ENCODE measurements around the gene ETV5.

The ETV5 gene

DNA sequence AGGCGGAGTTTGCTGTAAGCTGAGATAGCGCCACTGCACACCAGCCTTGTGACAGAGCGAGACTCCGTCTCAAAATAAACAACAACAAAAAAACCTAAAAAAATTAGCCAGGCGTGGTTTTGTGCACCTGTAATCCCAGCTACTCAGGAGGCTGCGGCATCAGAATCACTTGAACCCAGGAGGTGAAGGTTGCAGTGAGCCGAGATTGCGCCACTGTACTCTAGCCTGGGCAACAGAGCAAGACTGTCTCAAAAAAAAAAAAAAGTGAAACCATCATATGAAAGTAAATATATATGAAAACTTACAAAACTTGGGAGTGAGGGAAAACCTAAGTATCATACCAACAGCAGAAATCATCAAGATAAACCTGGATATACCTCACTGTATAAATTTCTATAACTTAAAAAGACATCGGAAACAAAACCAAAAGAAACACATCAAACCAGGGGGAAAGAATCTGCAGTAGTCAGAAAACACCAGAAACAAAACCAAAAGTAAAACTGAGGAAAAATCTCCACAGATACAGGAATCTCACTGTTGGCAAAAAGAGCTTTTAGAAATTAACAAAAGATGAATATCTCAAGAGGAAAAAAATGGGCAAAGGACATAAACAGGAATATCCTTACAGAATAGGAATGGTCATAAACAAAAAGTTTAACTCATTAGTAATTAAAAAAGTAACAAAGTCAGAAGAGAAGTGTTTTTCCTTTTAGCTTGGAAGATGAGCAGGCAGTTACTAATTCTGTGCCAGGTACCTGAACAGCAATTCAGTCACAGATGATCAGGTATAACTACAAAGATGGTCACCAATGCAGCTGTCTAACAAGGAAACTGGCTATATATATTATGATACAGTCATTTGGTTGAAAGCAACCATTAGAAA, 41.3 kb downstream of the ETV5 start:
- no peak for TF ChIP-seq JUND (IDR thresholded peaks at IDR 0.05; ENCODE audit: low read depth)
- in situ Hi-C loops (cut with HindIII; ENCODE audit: low pct_unique_long_range_greater_than_20kb, low sequenced_read_pairs) = no loop called here

DNA sequence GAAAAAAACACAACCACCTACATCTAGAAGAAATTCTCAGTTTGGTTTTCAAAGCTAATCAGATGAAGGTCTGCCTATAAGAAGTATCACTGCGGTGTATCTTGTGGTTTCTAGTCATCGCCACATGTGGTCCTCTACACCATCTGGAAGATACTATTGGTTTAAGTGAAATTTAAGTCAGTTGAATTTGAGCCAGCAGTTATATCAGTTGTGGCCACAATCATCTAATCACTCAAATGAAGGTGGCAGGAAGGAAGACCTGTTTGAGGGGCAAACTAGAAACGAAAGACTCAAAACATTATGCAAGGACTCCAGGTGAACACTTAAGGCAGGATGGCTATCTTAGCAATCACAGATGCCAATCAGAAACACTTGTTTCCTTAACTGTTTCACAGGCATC, 48.7 kb downstream of the ETV5 start:
- TF ChIP-seq JUND (IDR thresholded peaks at IDR 0.05; ENCODE audit: low read depth) = no peak
- DNase-seq (ENCODE audit: low read depth in 1 of 2, low spot score in 1 of 2) = no peak
- in situ Hi-C loops (cut with HindIII; ENCODE audit: low pct_unique_long_range_greater_than_20kb, low sequenced_read_pairs) = no loop called here

More for the DNA sequence above, 41.3 kb downstream of the ETV5 start:
- no peak for DNase-seq (ENCODE audit: low read depth in 1 of 2, low spot score in 1 of 2)

DNA sequence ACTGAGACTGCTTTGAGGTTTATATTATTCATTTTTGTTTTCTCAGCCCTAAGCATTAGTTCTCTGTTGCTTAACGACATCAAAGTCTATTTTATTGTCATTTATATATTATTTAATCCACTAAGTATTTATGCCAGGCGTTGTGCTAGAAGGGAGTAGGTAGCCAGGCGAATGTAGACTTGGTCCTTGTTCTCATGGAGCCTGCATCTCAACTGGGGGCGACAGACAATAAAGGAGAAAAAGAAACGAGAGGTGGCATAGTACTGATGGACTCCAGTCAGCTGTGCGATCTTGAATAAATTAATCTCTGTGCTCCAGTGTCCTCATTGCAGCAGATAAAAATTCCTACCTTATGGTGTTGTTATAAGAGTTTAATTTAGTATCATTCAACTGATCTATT, 49.7 kb downstream of the ETV5 start:
- DNase-seq (ENCODE audit: low read depth in 1 of 2, low spot score in 1 of 2) = no peak

DNA sequence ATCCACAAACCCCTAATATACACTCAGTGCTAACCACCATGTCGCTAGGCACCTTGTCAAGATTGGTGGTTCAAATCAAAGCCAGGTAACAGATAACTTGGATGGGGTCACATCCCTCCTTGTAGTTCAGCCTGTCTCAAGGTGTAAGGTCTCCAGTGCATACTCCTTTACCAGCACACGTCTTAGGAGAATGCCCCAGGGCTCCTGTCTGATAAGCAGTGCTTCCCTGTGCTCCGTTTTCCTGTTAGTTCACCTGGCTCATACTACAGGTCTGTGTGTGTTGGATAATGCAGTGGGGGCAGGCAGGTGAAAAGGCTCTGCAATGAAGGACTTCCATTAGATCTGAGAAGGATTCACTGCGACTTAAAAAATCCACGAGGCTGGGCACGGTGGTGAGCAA, 50.7 kb downstream of the ETV5 start:
- TF ChIP-seq JUND (IDR thresholded peaks at IDR 0.05; ENCODE audit: low read depth) = no peak
- in situ Hi-C loops (cut with HindIII; ENCODE audit: low pct_unique_long_range_greater_than_20kb, low sequenced_read_pairs) = no loop called here
- no peak for DNase-seq (ENCODE audit: low read depth in 1 of 2, low spot score in 1 of 2)

More for the DNA sequence above, 49.7 kb downstream of the ETV5 start:
- TF ChIP-seq JUND (IDR thresholded peaks at IDR 0.05; ENCODE audit: low read depth) = no peak
- in situ Hi-C loops (cut with HindIII; ENCODE audit: low pct_unique_long_range_greater_than_20kb, low sequenced_read_pairs) = no loop called here

DNA sequence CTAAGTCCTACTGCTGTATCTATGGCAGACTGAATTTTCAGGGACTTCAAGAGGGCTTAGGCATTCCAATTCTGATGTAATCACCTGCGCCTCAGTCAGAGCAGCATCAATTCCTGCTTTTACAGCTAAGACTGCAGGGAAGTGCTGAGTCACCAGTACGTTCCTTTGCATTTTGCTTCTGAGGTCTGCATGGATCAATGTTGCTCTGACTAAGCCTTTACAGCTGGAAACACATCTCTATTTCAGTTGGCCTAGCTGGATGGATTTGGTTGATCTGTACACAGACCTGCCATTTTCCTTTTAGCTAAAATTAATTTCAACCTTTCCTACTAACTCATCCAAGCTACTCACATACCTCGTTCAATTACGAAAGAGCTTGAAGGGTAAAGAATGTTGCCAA, 51.3 kb downstream of the ETV5 start:
- no peak for TF ChIP-seq JUND (IDR thresholded peaks at IDR 0.05; ENCODE audit: low read depth)
- DNase-seq (ENCODE audit: low read depth in 1 of 2, low spot score in 1 of 2) = peak in 1 of 2 experiments; percentile 37
- in situ Hi-C loops (cut with HindIII; ENCODE audit: low pct_unique_long_range_greater_than_20kb, low sequenced_read_pairs) = no loop called here

DNA sequence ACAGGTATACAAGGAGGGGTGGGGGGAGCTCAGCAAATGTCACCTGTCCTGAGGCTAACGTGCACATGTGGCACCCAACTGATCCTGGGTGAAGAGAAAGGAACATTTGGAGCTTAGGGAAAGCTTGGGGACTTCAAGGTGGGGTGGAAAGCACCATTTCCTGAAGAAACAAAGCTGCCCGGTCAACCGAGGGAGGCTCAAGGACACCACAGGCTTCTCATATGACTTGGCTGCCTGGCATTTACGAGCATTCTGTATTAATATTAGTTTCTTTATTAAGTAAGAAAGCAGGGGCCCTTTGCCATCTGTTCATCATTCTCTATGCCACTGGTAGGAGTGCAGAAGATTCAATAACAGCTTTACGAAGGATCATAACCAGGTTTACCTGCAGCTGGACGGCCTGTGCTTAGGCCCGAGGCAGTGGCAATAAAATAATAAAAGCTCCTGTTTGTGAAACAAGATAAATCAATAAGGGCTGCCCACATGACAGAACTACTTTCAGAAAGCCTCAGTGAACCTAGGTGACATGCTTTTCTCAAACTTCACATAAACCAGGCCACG, 54.0 kb downstream of the ETV5 start:
- TF ChIP-seq JUND (IDR thresholded peaks at IDR 0.05; ENCODE audit: low read depth) = no peak
- in situ Hi-C loops (cut with HindIII; ENCODE audit: low pct_unique_long_range_greater_than_20kb, low sequenced_read_pairs) = no loop called here

DNA sequence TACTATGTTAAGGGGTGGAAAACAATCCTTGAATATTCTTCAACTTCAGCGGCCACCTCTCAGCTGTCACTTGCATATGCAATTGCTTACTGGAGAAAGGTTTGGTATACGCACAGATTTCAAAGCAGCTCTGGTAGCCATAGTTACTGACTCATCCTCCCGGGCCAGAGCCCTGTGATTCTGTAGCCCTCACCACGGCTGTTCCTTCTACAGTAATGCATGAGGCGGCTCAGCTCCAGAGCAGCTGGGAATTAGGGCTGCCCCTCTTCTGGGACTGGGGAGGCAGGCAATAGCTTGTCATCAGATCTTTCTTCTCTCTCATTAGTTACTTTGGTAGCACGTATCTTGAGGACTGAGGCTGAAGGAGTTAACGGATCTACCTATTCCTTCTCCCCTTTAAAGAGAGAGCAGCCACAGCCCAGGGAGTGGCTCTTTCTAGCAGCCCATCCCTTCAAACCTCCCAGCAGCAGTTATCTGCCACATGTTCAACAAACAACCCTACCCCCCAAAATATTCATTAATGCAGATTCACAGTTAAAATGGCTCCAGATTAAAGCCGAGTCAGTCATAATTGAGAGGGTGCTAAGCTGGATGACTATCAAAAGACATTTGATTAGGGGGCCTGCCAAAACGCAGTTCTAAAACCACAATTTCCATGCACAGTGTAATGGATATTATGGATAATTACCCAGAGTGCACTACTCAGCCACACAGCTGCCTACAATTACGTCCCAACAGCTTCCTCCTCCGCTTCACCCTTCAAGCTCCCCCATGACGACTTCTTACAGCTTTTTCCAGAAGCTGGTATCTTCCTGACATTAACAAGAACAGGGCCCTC, 54.7 kb downstream of the ETV5 start:
- no peak for DNase-seq (ENCODE audit: low read depth in 1 of 2, low spot score in 1 of 2)
- in situ Hi-C loops (cut with HindIII; ENCODE audit: low pct_unique_long_range_greater_than_20kb, low sequenced_read_pairs) = no loop called here
- no peak for TF ChIP-seq JUND (IDR thresholded peaks at IDR 0.05; ENCODE audit: low read depth)

More for the DNA sequence above, 54.0 kb downstream of the ETV5 start:
- DNase-seq (ENCODE audit: low read depth in 1 of 2, low spot score in 1 of 2) = no peak

DNA sequence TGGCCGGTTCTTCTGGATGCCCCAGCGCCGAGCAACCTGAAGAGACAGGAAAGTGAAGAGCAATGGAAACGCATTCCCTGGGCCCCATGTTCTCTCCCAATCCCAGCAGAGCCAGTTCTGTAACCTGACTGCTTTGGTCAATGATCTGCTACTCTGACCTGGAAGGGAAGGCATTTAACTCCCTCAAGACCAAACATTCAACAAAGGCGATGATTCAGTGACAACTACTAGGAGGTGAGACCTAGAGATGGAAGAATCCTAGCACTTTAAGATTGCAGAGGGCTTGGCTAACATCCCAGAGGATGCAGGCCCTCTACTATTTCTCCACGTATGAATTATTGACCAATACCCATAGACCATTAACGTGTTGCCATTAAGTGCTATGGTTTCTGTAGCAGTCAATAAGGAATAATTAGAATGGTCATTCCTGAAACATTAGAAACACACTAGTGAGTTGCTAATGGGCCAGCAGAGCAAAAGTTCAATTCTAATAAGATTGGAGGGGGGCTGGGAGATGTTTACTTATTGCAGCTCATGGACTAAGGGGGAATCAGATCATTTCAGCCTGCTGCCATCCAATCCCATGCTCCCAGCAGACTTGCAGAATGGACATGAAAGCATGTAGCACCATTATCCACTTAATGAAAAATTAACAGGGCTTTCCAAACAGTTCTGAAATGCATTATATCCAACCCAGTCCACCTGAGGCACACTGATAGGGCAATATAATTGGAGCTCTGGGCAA, 56.6 kb downstream of the ETV5 start:
- TF ChIP-seq JUND (IDR thresholded peaks at IDR 0.05; ENCODE audit: low read depth) = no peak
- DNase-seq (ENCODE audit: low read depth in 1 of 2, low spot score in 1 of 2) = no peak
- in situ Hi-C loops (cut with HindIII; ENCODE audit: low pct_unique_long_range_greater_than_20kb, low sequenced_read_pairs) = no loop called here

DNA sequence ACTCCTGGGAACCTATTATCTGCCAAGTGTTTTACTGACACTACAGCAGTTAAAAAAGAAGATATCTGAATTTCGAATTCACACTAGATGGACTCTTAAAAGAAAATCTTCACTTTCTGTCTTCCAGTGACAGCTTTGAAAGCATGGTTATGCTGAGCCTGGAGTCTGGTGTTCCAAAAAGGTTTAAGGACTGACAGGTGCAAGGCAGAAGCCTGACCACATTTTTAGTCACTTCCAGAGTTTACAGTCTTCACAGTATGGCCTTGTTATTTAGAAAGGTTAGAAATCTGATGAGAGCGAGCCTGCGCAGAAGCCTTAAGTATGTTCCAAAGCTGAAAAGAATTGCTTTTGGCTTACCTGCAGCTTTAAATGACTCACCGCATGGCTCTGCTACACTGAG, 59.9 kb downstream of the ETV5 start:
- TF ChIP-seq JUND (IDR thresholded peaks at IDR 0.05; ENCODE audit: low read depth) = no peak
- in situ Hi-C loops (cut with HindIII; ENCODE audit: low pct_unique_long_range_greater_than_20kb, low sequenced_read_pairs) = no loop called here

DNA sequence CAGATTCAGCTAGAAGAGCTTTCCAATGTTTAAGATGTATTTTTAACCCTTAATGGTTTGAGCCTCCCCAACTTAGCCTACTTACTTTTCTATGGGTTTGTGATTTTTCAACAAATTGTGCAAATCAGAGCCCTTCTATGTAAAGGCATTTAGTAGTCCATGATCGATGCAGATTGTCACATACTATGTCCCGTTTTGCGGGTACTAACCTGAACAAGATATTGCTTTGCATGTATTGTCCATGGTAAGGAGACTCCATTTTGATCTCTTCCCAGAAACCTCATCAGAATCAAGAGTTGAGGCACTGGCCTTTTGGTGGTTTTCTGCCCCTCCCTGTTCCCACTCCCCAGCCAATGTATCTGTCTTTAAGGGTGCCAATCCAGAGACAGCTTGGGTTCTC, 60.8 kb downstream of the ETV5 start:
- DNase-seq (ENCODE audit: low read depth in 1 of 2, low spot score in 1 of 2) = no peak
- no peak for TF ChIP-seq JUND (IDR thresholded peaks at IDR 0.05; ENCODE audit: low read depth)
- in situ Hi-C loops (cut with HindIII; ENCODE audit: low pct_unique_long_range_greater_than_20kb, low sequenced_read_pairs) = no loop called here

More for the DNA sequence above, 59.9 kb downstream of the ETV5 start:
- DNase-seq (ENCODE audit: low read depth in 1 of 2, low spot score in 1 of 2) = no peak

DNA sequence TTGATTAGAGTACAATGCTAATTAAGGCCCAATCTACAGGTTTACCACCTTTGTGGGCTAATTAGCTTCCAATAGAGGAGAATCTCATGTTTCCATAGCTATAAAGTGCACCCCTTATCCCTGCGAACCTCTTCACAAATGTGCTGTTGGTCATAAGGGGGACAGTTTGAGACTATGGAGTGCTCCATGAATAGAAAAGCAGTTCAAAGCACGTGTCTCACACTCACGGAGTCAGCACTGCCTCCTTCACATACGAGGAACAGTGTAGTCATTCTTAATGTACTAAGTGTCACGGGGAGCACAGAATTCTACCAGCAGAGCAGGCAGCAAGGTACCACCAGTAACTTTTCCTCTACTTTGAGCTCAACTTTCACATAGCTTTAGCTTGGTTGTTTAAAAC, 62.1 kb downstream of the ETV5 start:
- no peak for TF ChIP-seq JUND (IDR thresholded peaks at IDR 0.05; ENCODE audit: low read depth)
- DNase-seq (ENCODE audit: low read depth in 1 of 2, low spot score in 1 of 2) = no peak
- in situ Hi-C loops (cut with HindIII; ENCODE audit: low pct_unique_long_range_greater_than_20kb, low sequenced_read_pairs) = no loop called here

DNA sequence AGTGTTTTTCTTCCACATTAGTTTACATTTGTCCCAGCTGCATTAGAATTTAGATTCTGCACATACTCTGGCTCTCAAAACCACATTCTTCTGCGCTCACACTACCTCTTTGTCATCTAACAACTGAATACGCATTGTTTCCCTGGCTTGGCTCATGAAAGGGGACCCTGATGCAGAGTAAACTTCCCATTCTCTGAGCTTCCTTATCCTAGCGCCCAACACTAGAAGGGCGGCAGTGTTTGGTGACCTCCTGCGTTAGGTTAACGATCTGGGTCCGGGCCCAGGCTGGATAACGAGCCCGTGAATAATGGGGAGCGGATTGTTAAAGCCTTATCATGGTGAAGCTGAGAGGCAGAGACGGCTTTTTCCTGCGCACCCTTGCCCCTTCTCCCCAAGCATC, 63.9 kb downstream of the ETV5 start:
- in situ Hi-C loops (cut with HindIII; ENCODE audit: low pct_unique_long_range_greater_than_20kb, low sequenced_read_pairs) = no loop called here
- DNase-seq (ENCODE audit: low read depth in 1 of 2, low spot score in 1 of 2) = no peak
- no peak for TF ChIP-seq JUND (IDR thresholded peaks at IDR 0.05; ENCODE audit: low read depth)

All from T47D (cell line).